Testis (tissue), 2 donors: Measurements from ENCODE around the gene LAMA5.

Source experiments
- POLR2A ChIP-seq: fragments of 450-650 bp; IDR thresholded peaks from one replicate; pipeline ENCODE4 v1.6.1; 2017; ENCODE audit warnings: antibody characterized with exemption, mild to moderate bottlenecking, moderate library complexity
- TF ChIP-seq, protein P1 (sequence below), 3 experiments: fragments of 450-650 bp in 2 of 3; fragments of 200-600 bp in 1 of 3; sonication (generic) in 1 of 3; IDR thresholded peaks; one replicate each; pipeline ENCODE4 v1.5.1; 2016 to 2019; ENCODE audit warnings: antibody characterized with exemption in 3 of 3, mild to moderate bottlenecking in 2 of 3, moderate library complexity in 1 of 3

DNA sequence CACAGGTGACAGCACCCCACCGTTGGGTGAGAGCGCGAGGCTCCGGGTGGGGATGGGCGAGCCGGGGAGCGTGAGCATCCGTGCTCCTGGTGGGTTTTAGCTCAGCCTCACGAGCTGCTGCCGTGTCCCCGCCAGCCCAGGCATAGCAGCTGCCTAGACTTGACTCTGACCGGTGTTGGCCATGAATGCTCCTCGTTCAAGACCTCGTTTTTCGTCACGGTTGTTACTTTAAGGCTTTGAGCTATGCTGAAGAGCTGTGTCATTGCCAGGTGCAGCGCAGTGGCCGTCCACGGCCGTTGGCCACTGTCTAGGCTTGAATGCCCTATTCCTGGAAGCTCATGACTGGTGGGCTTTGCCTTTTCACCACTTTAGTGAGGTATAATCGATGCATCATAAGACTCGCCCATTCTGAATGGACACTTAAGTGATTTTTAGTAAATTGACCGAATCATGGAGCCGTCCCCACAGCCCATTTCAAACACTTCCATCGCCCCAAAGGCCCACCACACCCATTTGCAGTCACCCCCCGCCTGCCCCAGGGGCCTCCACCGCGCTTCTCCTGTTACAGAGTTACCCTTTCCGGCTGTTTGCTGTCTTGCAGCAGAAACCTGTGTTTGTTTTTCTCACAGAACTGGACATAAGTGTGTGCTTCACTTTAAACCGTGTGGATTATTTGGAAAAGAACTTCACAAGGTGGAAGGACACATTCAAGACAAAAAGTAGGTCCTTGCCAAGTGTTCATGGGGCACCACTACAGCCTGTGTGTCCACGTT lies 85.8 kb downstream of the LAMA5 start:
- TF ChIP-seq, protein P1, sequence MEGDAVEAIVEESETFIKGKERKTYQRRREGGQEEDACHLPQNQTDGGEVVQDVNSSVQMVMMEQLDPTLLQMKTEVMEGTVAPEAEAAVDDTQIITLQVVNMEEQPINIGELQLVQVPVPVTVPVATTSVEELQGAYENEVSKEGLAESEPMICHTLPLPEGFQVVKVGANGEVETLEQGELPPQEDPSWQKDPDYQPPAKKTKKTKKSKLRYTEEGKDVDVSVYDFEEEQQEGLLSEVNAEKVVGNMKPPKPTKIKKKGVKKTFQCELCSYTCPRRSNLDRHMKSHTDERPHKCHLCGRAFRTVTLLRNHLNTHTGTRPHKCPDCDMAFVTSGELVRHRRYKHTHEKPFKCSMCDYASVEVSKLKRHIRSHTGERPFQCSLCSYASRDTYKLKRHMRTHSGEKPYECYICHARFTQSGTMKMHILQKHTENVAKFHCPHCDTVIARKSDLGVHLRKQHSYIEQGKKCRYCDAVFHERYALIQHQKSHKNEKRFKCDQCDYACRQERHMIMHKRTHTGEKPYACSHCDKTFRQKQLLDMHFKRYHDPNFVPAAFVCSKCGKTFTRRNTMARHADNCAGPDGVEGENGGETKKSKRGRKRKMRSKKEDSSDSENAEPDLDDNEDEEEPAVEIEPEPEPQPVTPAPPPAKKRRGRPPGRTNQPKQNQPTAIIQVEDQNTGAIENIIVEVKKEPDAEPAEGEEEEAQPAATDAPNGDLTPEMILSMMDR (IDR thresholded peaks at IDR 0.05), result no peak
- no peak for TF ChIP-seq POLR2A
